HepG2 (cell line): Measurements from ENCODE around the gene AP2S1. TPM values are rescaled to one million over a fixed set of nuclear protein-coding genes. Genes with fewer than 3 reads are reported as not detected.
"Not testable (repeated sequence)": the region's sequence is repeated elsewhere in the genome, so short reads cannot be mapped to it uniquely, and the experiment has no call there.

ENCODE experiments used
- ATAC-seq: fragments of 200-7000 bp; cut with Tn5 transposase; 3 replicates; pipeline ENCODE4 v1.9.1; 2020; ENCODE audit warnings: mild to moderate bottlenecking, moderate library complexity
- BruUV-seq: library from RNA; stranded (reverse); fragments of 400-500 nt; replicated peaks from 2 replicates; lab custom pipeline; 2021; lab: Mats Ljungman, UMichigan
- CTCF ChIA-PET: fragments of 300-600 bp; formaldehyde crosslinking; extraction: SDS; loops from one replicate; lab custom pipeline; 2021; ENCODE audit warnings: low total read pairs, inconsistent platforms, low intra/inter-chr PET ratio; lab: Yijun Ruan, JAX
- POLR2A ChIA-PET: fragments of 350-600 bp; sonication (Branson Sonifier 250); formaldehyde crosslinking; loops from one replicate; lab custom pipeline; 2020; ENCODE audit warnings: antibody characterized with exemption, inconsistent platforms; lab: Yijun Ruan, JAX
- DNase-seq: peaks from one replicate; pipeline ENCODE4 v3.0.0-alpha.2; 2015; ENCODE audit warnings: low spot score
- FAIRE-seq: peaks from 3 replicates; lab custom pipeline; 2011; peaks lifted over from hg19 to GRCh38; lab: Jason Lieb, UNC
- H2AFZ ChIP-seq: one replicate; pipeline ENCODE4 v1.6.1; 2011; ENCODE audit warnings: low read length, inconsistent platforms
- H3K27ac ChIP-seq: fragments of 300-600 bp; 3 replicates; pipeline ENCODE4 v1.8.0; 2011; ENCODE audit warnings: mixed run types, mild to moderate bottlenecking, mixed read lengths, low read length, inconsistent platforms; ENCODE audit not compliant: insufficient read depth; ENCODE audit errors: extremely low read length
- H3K27me3 ChIP-seq, 2 experiments: fragments of 200-600 bp in 1 of 2; 2 replicates in 1 of 2; 3 replicates in 1 of 2; pipeline versions ENCODE4 v1.6.0 to v1.8.0; 2011; ENCODE audit warnings: low read length in 2 of 2, mild to moderate bottlenecking in 2 of 2, moderate library complexity in 2 of 2, inconsistent platforms in 1 of 2; ENCODE audit not compliant: insufficient read depth in 2 of 2, control insufficient read depth in 1 of 2
- H3K36me3 ChIP-seq, 2 experiments: fragments of 200-600 bp in 1 of 2; replicated peaks in 1 of 2; 2 replicates in 1 of 2; 3 replicates in 1 of 2; pipeline versions ENCODE4 v1.5.1 to v1.8.0; 2011; ENCODE audit warnings: low read length in 2 of 2, inconsistent platforms in 1 of 2; ENCODE audit not compliant: insufficient read depth in 2 of 2, control insufficient read depth in 1 of 2
- H3K4me1 ChIP-seq: 2 replicates; pipeline ENCODE4 v1.5.1; 2012; ENCODE audit warnings: low read length, inconsistent platforms; ENCODE audit not compliant: insufficient read depth
- H3K4me2 ChIP-seq: 2 replicates; pipeline ENCODE4 v1.6.0; 2011; ENCODE audit warnings: low read depth, low read length, inconsistent platforms
- H3K4me3 ChIP-seq, 3 experiments: fragments of 200-600 bp in 1 of 3; sonication (generic), shearing (Covaris generic) in 1 of 3; replicated peaks in 1 of 3; 2 replicates each; pipeline ENCODE4 v1.5.1; 2011 to 2016; ENCODE audit warnings: low read length in 3 of 3, inconsistent platforms in 2 of 3, low read depth in 2 of 3, mild to moderate bottlenecking in 2 of 3, control low read depth in 1 of 3, mixed read lengths in 1 of 3; ENCODE audit not compliant: insufficient read depth in 1 of 3
- H3K79me2 ChIP-seq: one replicate; pipeline ENCODE4 v1.6.1; 2011; ENCODE audit warnings: low read length, inconsistent platforms; ENCODE audit not compliant: insufficient read depth
- H3K9ac ChIP-seq: 2 replicates; pipeline ENCODE4 v1.6.0; 2011; ENCODE audit warnings: mild to moderate bottlenecking, low read depth, low read length, inconsistent platforms; ENCODE audit not compliant: insufficient read depth
- H3K9me3 ChIP-seq: 2 replicates; pipeline ENCODE4 v1.5.1; 2012; ENCODE audit warnings: mild to moderate bottlenecking, low read length
- H4K20me1 ChIP-seq: 2 replicates; pipeline ENCODE4 v1.6.0; 2011; ENCODE audit warnings: inconsistent platforms, mild to moderate bottlenecking, low read length, moderate library complexity; ENCODE audit not compliant: insufficient read depth
- POGZ ChIP-seq: sonication (generic); formaldehyde crosslinking; IDR thresholded peaks from 2 replicates; pipeline ENCODE4 v1.4.0; 2020; ENCODE audit warnings: mild to moderate bottlenecking, missing genetic modification reagents
- RARA ChIP-seq: IDR thresholded peaks from 2 replicates; pipeline ENCODE4 v1.6.1; 2016; ENCODE audit warnings: missing genetic modification reagents, missing compliant biosample characterization
- ZMYM3 ChIP-seq: sonication (generic); formaldehyde crosslinking; IDR thresholded peaks from 2 replicates; pipeline ENCODE4 v1.5.1; 2020; ENCODE audit warnings: mild to moderate bottlenecking, missing genetic modification reagents
- WGBS: methylation state at CpG from one replicate; pipeline ENCODE4 v1.1.6; 2017; ENCODE audit warnings: low lambda C conversion rate; 5-methylcytosine and 5-hydroxymethylcytosine counted together
- in situ Hi-C: cut with HindIII; loops from 2 replicates; pipeline ENCODE4 v1.10.0; 2017; ENCODE audit warnings: low pct_unique_long_range_greater_than_20kb; ENCODE audit not compliant: extremely low pct_ligation_motif_present
- intact Hi-C: fragments of 100-400 bp; cut with micrococcal nuclease; formaldehyde crosslinking; loops from one replicate; pipeline ENCODE4 v1.10.0; 2022; ENCODE audit not compliant: unreplicated experiment
- polyA plus RNA-seq, 8 experiments: library from polyadenylated mRNA; depleted of rRNA in 3 of 8; stranded (reverse) in 7 of 8; unstranded in 1 of 8; fragments of >200 nt; fragmentation: Illumina TruSeq in 4 of 8; extraction: Trizol in 4 of 8; gene quantifications; 2 replicates each; pipeline versions ENCODE4 v1.2.1 to v1.2.3, GENCODE V29; 2011 to 2016; ENCODE audit warnings: low read depth in 4 of 8, missing spikeins in 1 of 8, mixed read lengths in 1 of 8; ENCODE audit not compliant: insufficient read depth in 1 of 8
- total RNA-seq, 5 experiments: library from RNA; depleted of rRNA; stranded (reverse); fragments of >200 nt; fragmentation: Illumina TruSeq; extraction: Trizol; gene quantifications; 2 replicates each; pipeline ENCODE4 v1.2.3, GENCODE V29; 2016; ENCODE audit warnings: low read depth in 1 of 5
- TF ChIP-seq, protein P1 (sequence below): IDR thresholded peaks from 2 replicates; pipeline ENCODE4 v1.6.1; 2016; ENCODE audit warnings: missing compliant biosample characterization, missing genetic modification reagents, borderline replicate concordance
- TF ChIP-seq, protein P2 (sequence below): sonication (generic); formaldehyde crosslinking; IDR thresholded peaks from 2 replicates; pipeline ENCODE4 v1.5.0; 2020; ENCODE audit warnings: mild to moderate bottlenecking, missing genetic modification reagents

The AP2S1 gene
- total and polyA plus RNA-seq, 2 of the 13 experiments (the other 11 are each of a cell fraction or from before 2014, with no cell fraction given): 45.2 to 86.1 TPM

DNA sequence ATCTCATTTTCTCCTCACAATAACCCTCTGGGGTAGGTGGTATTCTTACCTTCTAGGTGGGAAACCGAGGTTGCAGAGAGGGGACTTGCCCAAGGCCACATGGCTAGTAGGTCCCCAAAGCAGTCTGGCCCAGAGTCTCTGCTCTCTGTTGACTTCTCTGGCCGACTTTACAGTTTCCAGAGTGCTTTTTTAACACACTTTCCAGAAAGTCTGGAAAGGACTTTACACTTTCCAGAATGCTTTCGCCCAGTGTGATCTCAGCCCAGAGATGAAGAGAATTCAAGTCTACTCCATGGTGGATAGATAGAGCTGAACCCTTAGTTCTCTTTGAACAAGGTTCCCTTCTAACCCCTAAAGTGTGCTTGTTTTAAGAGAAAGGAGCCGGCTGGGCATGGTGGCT is 22.3 kb upstream of the AP2S1 start:
- no peak overlapping the region for H3K4me2 ChIP-seq
- H3K9me3 ChIP-seq: no peaks in the 10 kb centered on the region
- no peak for DNase-seq
- peaks cover 64% of the 10 kb centered on the region for H3K4me1 ChIP-seq
- no peak overlapping the region for H3K4me3 ChIP-seq
- no peak overlapping the region for H3K9ac ChIP-seq
- H4K20me1 ChIP-seq: peaks cover 27% of the 10 kb centered on the region
- intact Hi-C loops: no loop called here
- no TSS peak for BruUV-seq
- WGBS: 73% methylated on average over 4 of the region's 4 CpGs
- peaks cover 2% of the 10 kb centered on the region in 2 experiments; a peak in 1 of 5 replicates for H3K36me3 ChIP-seq
- H3K27me3 ChIP-seq: no peaks in the 10 kb centered on the region
- H3K27ac ChIP-seq: peak overlapping the region; percentile 51
- TF ChIP-seq, protein P1, sequence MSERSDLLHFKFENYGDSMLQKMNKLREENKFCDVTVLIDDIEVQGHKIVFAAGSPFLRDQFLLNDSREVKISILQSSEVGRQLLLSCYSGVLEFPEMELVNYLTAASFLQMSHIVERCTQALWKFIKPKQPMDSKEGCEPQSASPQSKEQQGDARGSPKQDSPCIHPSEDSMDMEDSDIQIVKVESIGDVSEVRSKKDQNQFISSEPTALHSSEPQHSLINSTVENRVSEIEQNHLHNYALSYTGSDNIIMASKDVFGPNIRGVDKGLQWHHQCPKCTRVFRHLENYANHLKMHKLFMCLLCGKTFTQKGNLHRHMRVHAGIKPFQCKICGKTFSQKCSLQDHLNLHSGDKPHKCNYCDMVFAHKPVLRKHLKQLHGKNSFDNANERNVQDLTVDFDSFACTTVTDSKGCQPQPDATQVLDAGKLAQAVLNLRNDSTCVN (CRISPR knock-in tag): peak; percentile 99
- no peak for TF ChIP-seq RARA
- ChIA-PET POLR2A (no interaction called here), CTCF (no interaction called here)
- peaks cover 81% of the 10 kb centered on the region for H3K79me2 ChIP-seq
- FAIRE-seq: no peak
- H2AFZ ChIP-seq: no peak overlapping the region
- ATAC-seq: no peak
- in situ Hi-C loops: no loop called here

DNA sequence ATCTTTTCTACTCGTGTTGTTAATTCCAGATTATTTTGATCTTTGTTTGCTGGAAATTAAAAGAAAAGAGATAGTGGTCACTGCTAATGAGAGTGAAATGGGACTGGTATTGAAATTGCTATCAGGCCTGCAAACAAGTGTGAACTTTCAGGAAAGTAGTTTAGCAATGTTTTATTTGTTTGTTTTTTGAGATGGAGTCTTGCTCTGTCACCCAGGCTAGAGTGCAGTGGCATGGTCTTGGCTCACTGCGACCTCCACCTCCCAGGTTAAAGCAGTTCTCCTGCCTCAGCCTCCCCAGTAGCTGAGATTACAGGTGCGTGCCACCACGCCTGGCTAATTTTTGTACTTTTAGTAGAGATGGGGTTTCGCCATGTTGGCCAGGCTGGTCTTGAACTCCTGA is 20.5 kb upstream of the AP2S1 start:
- TF ChIP-seq POGZ (CRISPR knock-in tag) (0 out of 2 replicates have a peak, but pooled peaks have one; percentile 27), ZMYM3 (CRISPR knock-in tag) (peak; percentile 18; the same call in 1 of the 2 replicates)
- TF ChIP-seq, protein P2, sequence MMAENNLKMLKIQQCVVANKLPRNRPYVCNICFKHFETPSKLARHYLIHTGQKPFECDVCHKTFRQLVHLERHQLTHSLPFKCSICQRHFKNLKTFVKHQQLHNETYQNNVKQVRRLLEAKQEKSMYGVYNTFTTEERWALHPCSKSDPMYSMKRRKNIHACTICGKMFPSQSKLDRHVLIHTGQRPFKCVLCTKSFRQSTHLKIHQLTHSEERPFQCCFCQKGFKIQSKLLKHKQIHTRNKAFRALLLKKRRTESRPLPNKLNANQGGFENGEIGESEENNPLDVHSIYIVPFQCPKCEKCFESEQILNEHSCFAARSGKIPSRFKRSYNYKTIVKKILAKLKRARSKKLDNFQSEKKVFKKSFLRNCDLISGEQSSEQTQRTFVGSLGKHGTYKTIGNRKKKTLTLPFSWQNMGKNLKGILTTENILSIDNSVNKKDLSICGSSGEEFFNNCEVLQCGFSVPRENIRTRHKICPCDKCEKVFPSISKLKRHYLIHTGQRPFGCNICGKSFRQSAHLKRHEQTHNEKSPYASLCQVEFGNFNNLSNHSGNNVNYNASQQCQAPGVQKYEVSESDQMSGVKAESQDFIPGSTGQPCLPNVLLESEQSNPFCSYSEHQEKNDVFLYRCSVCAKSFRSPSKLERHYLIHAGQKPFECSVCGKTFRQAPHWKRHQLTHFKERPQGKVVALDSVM: peak; percentile 70; the same call in 1 of the 2 replicates
- H3K4me1 ChIP-seq: peaks cover 82% of the 10 kb centered on the region
- H2AFZ ChIP-seq, H3K4me3 ChIP-seq, POLR2A ChIA-PET, BruUV-seq, H3K9me3 ChIP-seq, FAIRE-seq, H3K36me3 ChIP-seq, DNase-seq, in situ Hi-C loops, H3K4me2 ChIP-seq, intact Hi-C loops, CTCF ChIA-PET, H3K27me3 ChIP-seq, ATAC-seq, H3K9ac ChIP-seq, H3K27ac ChIP-seq: not testable (repeated sequence)
- H4K20me1 ChIP-seq: peaks cover 44% of the 10 kb centered on the region
- peaks cover 90% of the 10 kb centered on the region for H3K79me2 ChIP-seq
- WGBS: 95% methylated on average over 2 of the region's 5 CpGs
